CD4-positive, CD25-positive, alpha-beta regulatory T cell (primary cell): ENCODE measurements around the gene MMP15. TPM values are rescaled to one million over a fixed set of nuclear protein-coding genes. Genes with fewer than 3 reads are reported as not detected.

Experiments
- ATAC-seq, 2 donors: fragments of 150-1000 bp; cut with Tn5 transposase; one replicate each; pipeline ENCODE4 v1.10.0; 2021; ENCODE audit warnings: low read depth in 2 of 2, moderate number of reproducible peaks in 2 of 2, moderate library complexity in 1 of 2
- DNase-seq, 3 donors: peaks; one replicate each; pipeline versions ENCODE4 v3.0.0 to v3.0.0-alpha.2; 2012 to 2022; ENCODE audit warnings: mixed read lengths in 1 of 3
- H3K27ac ChIP-seq: one replicate; pipeline ENCODE4 v1.7.0; 2013; ENCODE audit warnings: mild to moderate bottlenecking, low read length; ENCODE audit not compliant: insufficient read depth, poor library complexity, severe bottlenecking
- H3K27me3 ChIP-seq: one replicate; pipeline ENCODE4 v1.7.0; 2013; ENCODE audit warnings: low read length; ENCODE audit not compliant: control insufficient read depth, insufficient read depth
- H3K36me3 ChIP-seq: one replicate; pipeline ENCODE4 v1.7.0; 2013; ENCODE audit warnings: mild to moderate bottlenecking, low read length, moderate library complexity; ENCODE audit not compliant: control insufficient read depth, insufficient read depth
- H3K4me1 ChIP-seq: 2 replicates; pipeline ENCODE4 v1.7.0; 2013; ENCODE audit warnings: mild to moderate bottlenecking, low read length; ENCODE audit not compliant: insufficient read depth, control insufficient read depth, poor library complexity, severe bottlenecking
- H3K4me3 ChIP-seq: one replicate; pipeline ENCODE4 v1.7.0; 2013; ENCODE audit warnings: low read depth, mild to moderate bottlenecking, low read length, moderate library complexity
- H3K9me3 ChIP-seq, 2 experiments: 1 replicate in 1 of 2; 2 replicates in 1 of 2; pipeline ENCODE4 v1.7.0; 2013; ENCODE audit warnings: low read length in 2 of 2, mild to moderate bottlenecking in 1 of 2, moderate library complexity in 1 of 2; ENCODE audit not compliant: control insufficient read depth in 2 of 2
- H3K27ac Mint-ChIP-seq, 3 donors: one replicate each; pipeline ENCODE4 v1.8.0; 2020 to 2022; ENCODE audit warnings: mild to moderate bottlenecking in 3 of 3, mixed read lengths in 3 of 3, moderate library complexity in 2 of 3
- H3K27me3 Mint-ChIP-seq: one replicate; pipeline ENCODE4 v1.8.0; 2022; ENCODE audit warnings: mild to moderate bottlenecking, mixed read lengths
- H3K36me3 Mint-ChIP-seq: one replicate; pipeline ENCODE4 v1.8.0; 2020; ENCODE audit warnings: mixed read lengths
- H3K4me1 Mint-ChIP-seq, 4 donors: one replicate each; pipeline ENCODE4 v1.8.0; 2020 to 2022; ENCODE audit warnings: mixed read lengths in 4 of 4, mild to moderate bottlenecking in 1 of 4
- H3K4me3 Mint-ChIP-seq, 4 donors: one replicate each; pipeline ENCODE4 v1.8.0; 2020 to 2022; ENCODE audit warnings: mild to moderate bottlenecking in 4 of 4, mixed read lengths in 4 of 4, moderate library complexity in 3 of 4
- H3K9me3 Mint-ChIP-seq, 7 donors: one replicate each; pipeline ENCODE4 v1.8.0; 2020 to 2022; ENCODE audit warnings: mixed read lengths in 7 of 7, mild to moderate bottlenecking in 3 of 7, moderate library complexity in 2 of 7
- polyA plus RNA-seq, 4 donors: library from polyadenylated mRNA; unstranded; fragments of 300-500 nt; fragmentation: Illumina TruSeq; gene quantifications; one replicate each; pipeline ENCODE4 v1.2.3, GENCODE V29; 2021
- total RNA-seq: library from RNA; stranded (reverse); gene quantifications from one replicate; pipeline ENCODE4 v1.2.3, GENCODE V29; 2022

The MMP15 gene
- total and polyA plus RNA-seq, 5 donors from 2014 or later: 0.03 to 0.27 (median 0.11) TPM; not detected in 2

DNA sequence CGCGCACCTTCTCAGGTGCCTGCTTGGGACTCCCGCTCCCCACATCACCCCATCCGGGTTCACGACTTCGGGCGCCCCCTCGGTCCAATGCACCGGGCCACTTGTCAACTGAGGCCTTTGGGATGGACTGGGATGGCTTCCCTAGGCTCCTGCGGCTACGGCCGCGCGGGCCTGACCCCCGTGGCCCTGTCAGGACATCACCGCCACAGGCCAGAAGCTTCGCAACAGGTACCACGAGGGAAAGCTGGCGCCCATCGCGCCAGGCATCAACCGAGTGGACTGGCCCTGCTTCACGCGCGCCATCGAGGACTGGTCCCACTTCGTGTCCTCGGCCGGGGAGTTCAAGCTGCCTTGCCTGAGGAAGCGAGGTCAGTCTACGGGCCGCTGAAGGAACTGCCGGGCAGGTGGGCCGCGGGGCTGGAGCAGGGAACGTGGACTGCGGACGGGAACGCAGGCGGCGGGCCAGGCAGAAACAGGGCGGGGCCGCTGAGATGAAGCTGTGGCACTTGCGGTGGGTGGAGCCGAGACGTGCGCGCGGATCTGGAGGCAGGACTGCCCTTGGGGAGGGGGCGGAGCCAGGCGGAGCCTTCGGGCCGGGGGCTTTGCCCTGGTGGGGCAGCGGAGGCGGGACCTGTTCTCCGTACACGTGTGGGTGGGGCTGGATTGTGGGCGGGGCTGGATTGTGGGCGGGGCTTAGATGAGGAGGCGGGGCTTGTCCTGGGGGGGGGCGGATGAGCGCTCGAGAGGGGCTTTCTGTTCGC, 40.9 kb upstream of the MMP15 start:
- peaks cover 0 to 20% (median 6%) of the 10 kb centered on the region in 4 donors for H3K4me1 Mint-ChIP-seq
- H3K27ac ChIP-seq: peak overlapping the region; percentile 63
- H3K36me3 ChIP-seq: no peaks in the 10 kb centered on the region
- H3K27me3 ChIP-seq: no peaks in the 10 kb centered on the region
- H3K27me3 Mint-ChIP-seq: peaks cover 10% of the 10 kb centered on the region
- no peaks in the 10 kb centered on the region for H3K9me3 Mint-ChIP-seq
- ATAC-seq: peak; percentile 97 to 98
- no peaks in the 10 kb centered on the region for H3K36me3 Mint-ChIP-seq
- H3K4me3 Mint-ChIP-seq: peak overlapping the region; percentile 82 to 96 (median 86)
- no peak overlapping the region for H3K4me3 ChIP-seq
- peak overlapping the region; percentile 56 to 94 (median 67) for H3K27ac Mint-ChIP-seq
- no peaks in the 10 kb centered on the region for H3K9me3 ChIP-seq
- peak; percentile 90 to 92 (median 92) for DNase-seq
- peaks cover 18% of the 10 kb centered on the region for H3K4me1 ChIP-seq

DNA sequence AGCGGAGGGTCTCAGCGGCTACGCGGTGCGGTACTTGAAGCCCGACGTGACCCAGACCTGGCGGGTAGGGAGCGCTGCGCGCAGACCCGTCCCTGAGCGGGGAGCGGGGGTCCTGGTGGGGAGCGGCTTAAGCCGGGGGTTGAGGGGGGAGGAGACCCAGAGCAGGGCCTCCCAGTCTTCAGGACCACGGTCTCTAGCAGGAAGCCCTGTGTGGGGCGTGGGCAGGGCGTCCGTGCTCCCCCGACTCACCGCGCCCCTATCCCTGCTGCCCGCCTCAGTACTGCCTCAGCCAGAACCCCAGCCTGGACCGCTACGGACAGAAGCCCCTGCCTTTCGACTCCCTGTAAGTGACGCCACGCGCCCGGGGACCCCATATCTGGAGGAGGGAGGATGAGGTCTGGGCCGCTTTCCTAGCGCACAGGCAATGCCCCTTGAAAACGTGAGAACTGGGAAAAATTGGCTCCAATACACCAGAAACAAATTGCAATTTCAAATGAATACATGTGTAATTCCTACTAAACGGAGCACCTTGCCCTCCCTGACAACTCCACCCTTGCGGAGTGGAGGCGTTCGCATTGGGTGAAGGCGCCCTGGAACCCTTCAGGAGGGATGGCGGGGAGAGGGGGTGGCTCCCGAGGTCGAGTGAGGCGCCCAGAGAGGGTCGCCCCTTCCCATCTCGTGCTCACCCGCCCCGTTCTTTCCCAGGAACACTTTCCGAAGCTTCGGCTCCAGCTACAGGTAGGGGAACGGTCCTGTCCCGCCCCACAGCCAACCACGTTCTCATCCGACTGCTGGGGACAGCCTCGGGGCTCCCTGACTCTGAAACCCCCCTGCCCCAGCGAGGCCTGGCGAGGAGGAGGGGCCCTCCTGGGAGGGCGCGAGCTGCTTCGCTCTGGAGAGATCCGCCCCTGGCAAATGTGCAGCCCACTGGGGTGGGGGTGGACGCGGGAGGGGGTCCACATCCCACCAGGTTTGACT, 40.1 kb upstream of the MMP15 start:
- Mint-ChIP-seq H3K4me1 (peaks cover 0 to 20% (median 6%) of the 10 kb centered on the region in 4 donors), H3K9me3 (no peaks in the 10 kb centered on the region), H3K4me3 (peak overlapping the region; percentile 82 to 96 (median 89)), H3K27ac (peak overlapping the region; percentile 56 to 94 (median 67)), H3K36me3 (no peaks in the 10 kb centered on the region), H3K27me3 (peaks cover 6% of the 10 kb centered on the region)
- Histone ChIP-seq H3K27ac (peak overlapping the region; percentile 63), H3K27me3 (no peaks in the 10 kb centered on the region), H3K9me3 (no peaks in the 10 kb centered on the region), H3K4me3 (peak overlapping the region; percentile 19), H3K36me3 (no peaks in the 10 kb centered on the region), H3K4me1 (peaks cover 18% of the 10 kb centered on the region)
- no peak for DNase-seq
- peak; percentile 28 to 49 for ATAC-seq

GRCh38 chr16:57986196-57986595, 39.4 kb upstream of the MMP15 start:
- Mint-ChIP-seq H3K27me3 (peaks cover 4% of the 10 kb centered on the region), H3K36me3 (no peaks in the 10 kb centered on the region), H3K4me3 (peak overlapping the region; percentile 53 to 96 (median 86)), H3K9me3 (no peaks in the 10 kb centered on the region), H3K4me1 (peaks cover 0 to 20% (median 6%) of the 10 kb centered on the region in 4 donors), H3K27ac (peak overlapping the region in 1 of 3 donors; percentile 94)
- no peak for DNase-seq
- Histone ChIP-seq H3K9me3 (no peaks in the 10 kb centered on the region), H3K27me3 (no peaks in the 10 kb centered on the region), H3K27ac (peak overlapping the region; percentile 63), H3K4me3 (no peak overlapping the region), H3K36me3 (no peaks in the 10 kb centered on the region), H3K4me1 (peaks cover 18% of the 10 kb centered on the region)
- ATAC-seq: no peak

DNA sequence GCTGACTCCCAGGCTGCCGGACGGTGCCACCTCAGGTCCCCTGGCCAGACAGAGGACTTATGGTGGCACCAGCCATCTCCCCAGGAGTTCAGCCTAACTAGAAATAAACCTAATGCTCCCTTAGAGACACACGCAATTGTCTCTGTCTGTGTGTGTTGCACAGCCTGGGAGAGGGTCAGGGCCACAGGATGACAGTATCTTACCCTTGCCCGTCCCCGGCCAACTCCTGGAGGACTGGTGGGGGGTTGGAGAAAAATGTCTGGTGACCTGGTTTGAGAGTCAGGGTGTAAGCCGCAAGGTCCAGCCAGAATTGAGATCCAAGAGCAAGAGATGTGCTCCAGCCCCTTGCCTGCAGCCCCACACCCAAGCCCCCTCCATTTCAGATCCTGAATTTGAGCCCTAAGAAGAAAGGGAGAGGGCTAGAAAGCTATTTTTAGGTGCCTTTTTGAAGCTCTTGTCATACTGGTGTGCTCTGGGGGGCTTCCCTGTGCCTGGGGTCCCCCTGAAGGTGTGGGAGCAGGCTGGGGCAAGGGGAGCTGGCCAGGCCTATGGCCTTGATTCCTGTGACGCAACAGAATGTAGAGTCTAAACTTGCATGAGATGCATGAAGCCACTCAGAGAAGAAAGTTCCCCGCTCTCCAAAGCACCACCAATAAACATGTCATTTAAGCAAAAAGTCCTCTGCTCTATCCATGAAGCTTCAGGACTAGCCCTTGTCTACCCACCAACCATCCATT, 37.9 kb upstream of the MMP15 start:
- DNase-seq: no peak
- Mint-ChIP-seq H3K27me3 (peaks cover 4% of the 10 kb centered on the region), H3K27ac (peak overlapping the region in 1 of 3 donors; percentile 26)

GRCh38 chr16:57988929-57989328, 36.6 kb upstream of the MMP15 start:
- Histone ChIP-seq H3K27ac (no peak overlapping the region), H3K9me3 (no peaks in the 10 kb centered on the region), H3K36me3 (no peaks in the 10 kb centered on the region), H3K27me3 (no peaks in the 10 kb centered on the region), H3K4me1 (peaks cover 19% of the 10 kb centered on the region), H3K4me3 (no peak overlapping the region)
- peak overlapping the region in 2 of 3 donors; percentile 20 to 39 for H3K27ac Mint-ChIP-seq
- H3K4me3 Mint-ChIP-seq: no peak overlapping the region
- ATAC-seq: no peak
- H3K9me3 Mint-ChIP-seq: no peaks in the 10 kb centered on the region
- peaks cover 4% of the 10 kb centered on the region for H3K27me3 Mint-ChIP-seq
- no peaks in the 10 kb centered on the region for H3K36me3 Mint-ChIP-seq
- H3K4me1 Mint-ChIP-seq: peaks cover 0 to 32% (median 9%) of the 10 kb centered on the region in 4 donors
- no peak for DNase-seq

More for the DNA sequence above, 37.9 kb upstream of the MMP15 start:
- ATAC-seq: no peak
- Histone ChIP-seq H3K4me3 (no peak overlapping the region), H3K27ac (no peak overlapping the region), H3K36me3 (no peaks in the 10 kb centered on the region), H3K4me1 (peaks cover 18% of the 10 kb centered on the region), H3K27me3 (no peaks in the 10 kb centered on the region), H3K9me3 (no peaks in the 10 kb centered on the region)
- H3K4me3 Mint-ChIP-seq: no peak overlapping the region
- no peaks in the 10 kb centered on the region for H3K36me3 Mint-ChIP-seq
- H3K9me3 Mint-ChIP-seq: no peaks in the 10 kb centered on the region
- peaks cover 0 to 21% (median 7%) of the 10 kb centered on the region in 4 donors for H3K4me1 Mint-ChIP-seq

- Histone ChIP-seq H3K36me3 (peaks cover 11% of the 10 kb centered on the region), H3K4me3 (no peak overlapping the region), H3K4me1 (peaks cover 18% of the 10 kb centered on the region), H3K27ac (no peak overlapping the region), H3K27me3 (no peaks in the 10 kb centered on the region), H3K9me3 (no peaks in the 10 kb centered on the region)
- peaks cover 6% of the 10 kb centered on the region for H3K36me3 Mint-ChIP-seq
- no peak for DNase-seq
- no peak overlapping the region for H3K4me3 Mint-ChIP-seq
- no peak for ATAC-seq
- peak overlapping the region in 1 of 3 donors; percentile 82 for H3K27ac Mint-ChIP-seq
- no peaks in the 10 kb centered on the region for H3K9me3 Mint-ChIP-seq
- no peaks in the 10 kb centered on the region for H3K27me3 Mint-ChIP-seq
- H3K4me1 Mint-ChIP-seq: peaks cover 0 to 32% (median 9%) of the 10 kb centered on the region in 4 donors
Measured at GRCh38 chr16:57991551-57992059, 33.9 kb upstream of the MMP15 start.

DNA sequence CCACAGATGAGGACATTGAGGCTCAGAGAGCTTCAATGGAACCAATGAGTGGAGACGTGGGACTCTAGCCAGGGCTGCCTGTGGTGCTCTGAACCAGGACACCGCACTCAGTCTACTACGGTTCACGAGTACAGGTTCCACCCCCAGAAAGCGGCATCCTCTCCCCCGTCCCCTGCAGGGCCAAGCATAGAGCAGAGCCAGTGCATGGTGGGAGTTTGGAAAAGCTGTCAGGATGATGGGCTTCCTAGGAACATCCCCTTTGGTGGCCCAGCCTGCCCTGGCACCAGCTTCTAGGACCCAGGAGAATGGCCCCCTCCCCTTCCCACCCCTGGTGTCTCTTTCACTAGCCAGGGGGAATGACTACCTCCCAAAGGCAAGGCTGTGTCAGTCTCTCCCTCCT, 33.5 kb upstream of the MMP15 start:
- peaks cover 0 to 33% (median 10%) of the 10 kb centered on the region in 4 donors for H3K4me1 Mint-ChIP-seq
- DNase-seq (no peak), ATAC-seq (no peak)
- Histone ChIP-seq H3K27me3 (no peaks in the 10 kb centered on the region), H3K36me3 (peaks cover 15% of the 10 kb centered on the region), H3K4me1 (peaks cover 23% of the 10 kb centered on the region), H3K9me3 (no peaks in the 10 kb centered on the region), H3K4me3 (no peak overlapping the region), H3K27ac (no peak overlapping the region)
- H3K27ac Mint-ChIP-seq: peak overlapping the region in 2 of 3 donors; percentile 82
- H3K36me3 Mint-ChIP-seq: peaks cover 6% of the 10 kb centered on the region
- H3K27me3 Mint-ChIP-seq: no peaks in the 10 kb centered on the region
- no peak overlapping the region for H3K4me3 Mint-ChIP-seq
- no peaks in the 10 kb centered on the region for H3K9me3 Mint-ChIP-seq
